ENCODE measurements around the gene RING1.

DNA sequence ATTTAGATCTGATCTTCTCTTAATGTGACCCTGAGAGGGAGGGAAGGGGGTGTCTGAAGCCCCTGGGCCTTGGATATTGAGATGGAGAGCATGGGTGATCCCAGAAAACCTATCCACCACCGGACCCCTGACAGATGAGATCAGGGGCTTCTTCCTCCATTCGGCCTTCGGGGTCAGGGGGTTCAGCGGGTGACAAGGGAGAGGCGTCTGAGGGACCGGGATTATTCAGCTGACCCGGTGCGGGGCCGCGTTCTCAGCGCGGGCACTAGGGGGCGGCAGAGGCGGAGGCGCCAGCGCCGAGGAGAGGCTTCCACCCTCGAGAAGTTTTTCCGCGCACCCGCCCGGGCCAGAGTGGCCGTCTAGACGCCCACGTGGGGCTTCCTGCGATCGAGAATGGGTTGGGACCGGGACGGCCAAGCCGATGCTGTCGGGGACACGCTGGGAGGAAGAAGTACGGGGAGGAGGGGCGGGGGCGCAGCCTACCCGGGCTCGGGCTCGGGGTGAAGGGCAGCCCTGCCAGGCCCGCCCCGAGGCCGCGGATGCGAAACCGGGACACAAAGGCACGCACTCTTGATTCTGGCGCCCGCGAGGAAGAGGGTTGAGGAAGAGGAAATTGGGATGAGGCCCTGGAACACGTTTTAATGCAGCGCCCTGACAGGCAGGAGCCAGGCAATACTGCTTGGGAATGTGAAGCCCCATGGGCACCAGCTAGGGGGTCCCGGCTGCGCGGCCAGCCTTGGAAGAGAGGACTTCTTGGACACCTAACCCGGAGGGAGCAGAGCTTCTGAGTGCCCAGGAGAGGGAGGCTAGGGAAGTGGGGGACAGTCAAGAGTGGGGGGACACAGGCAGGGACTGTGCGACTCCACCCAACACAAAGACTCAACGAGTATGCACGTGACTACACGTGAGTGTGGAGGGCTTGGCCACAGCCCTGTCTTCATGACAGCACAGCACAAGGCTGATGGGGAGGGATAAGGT is 46.7 kb upstream of the RING1 start:
- TF ChIP-seq, protein P1, sequence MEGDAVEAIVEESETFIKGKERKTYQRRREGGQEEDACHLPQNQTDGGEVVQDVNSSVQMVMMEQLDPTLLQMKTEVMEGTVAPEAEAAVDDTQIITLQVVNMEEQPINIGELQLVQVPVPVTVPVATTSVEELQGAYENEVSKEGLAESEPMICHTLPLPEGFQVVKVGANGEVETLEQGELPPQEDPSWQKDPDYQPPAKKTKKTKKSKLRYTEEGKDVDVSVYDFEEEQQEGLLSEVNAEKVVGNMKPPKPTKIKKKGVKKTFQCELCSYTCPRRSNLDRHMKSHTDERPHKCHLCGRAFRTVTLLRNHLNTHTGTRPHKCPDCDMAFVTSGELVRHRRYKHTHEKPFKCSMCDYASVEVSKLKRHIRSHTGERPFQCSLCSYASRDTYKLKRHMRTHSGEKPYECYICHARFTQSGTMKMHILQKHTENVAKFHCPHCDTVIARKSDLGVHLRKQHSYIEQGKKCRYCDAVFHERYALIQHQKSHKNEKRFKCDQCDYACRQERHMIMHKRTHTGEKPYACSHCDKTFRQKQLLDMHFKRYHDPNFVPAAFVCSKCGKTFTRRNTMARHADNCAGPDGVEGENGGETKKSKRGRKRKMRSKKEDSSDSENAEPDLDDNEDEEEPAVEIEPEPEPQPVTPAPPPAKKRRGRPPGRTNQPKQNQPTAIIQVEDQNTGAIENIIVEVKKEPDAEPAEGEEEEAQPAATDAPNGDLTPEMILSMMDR (IDR thresholded peaks at IDR 0.05; ENCODE audit: low read length), result peak; percentile 88
- TF ChIP-seq EZH2phosphoT487 (IDR thresholded peaks at IDR 0.05; ENCODE audit: low read length) (no peak), EZH2 (optimal IDR thresholded peaks at IDR 0.05; ENCODE audit: low read depth, low read length) (no peak)
